Measurements from ENCODE around the gene LRRC37B.
"Not testable (repeated sequence)": the region's sequence is repeated elsewhere in the genome, so short reads cannot be mapped to it uniquely, and the experiment has no call there.

The LRRC37B gene

DNA sequence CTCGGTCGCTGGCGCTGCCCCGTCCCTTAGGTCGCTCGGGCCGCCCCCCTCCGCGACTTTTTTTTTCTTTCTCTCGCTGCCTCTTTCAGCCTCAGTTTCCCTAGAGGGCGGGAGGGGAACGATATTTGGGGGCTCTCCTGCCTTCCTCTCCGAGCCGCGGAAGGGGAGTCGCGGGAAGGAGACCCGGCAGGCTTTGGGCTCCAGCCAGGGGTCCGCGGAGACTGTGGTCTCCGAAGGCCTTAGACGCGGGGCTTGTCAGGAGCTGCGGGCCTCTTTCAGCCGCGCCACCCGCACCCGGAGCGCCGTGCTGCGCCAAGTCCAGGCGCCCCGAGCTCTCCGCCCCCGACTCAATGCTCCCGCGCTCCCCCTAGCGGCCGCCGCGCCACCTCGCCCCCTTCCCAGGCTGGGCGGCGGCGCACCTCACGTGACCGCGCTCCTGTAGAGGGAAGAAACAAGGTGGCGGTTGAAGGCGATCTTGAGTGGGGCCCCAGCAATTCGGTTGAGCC, at the start of gene LRRC37B:
Gene LRRC37B, plus strand, starts transcription at position 427 of the 506 bp plus-strand sequence. CDS start 14,010 bp downstream, outside the sequence.
- DNase-seq, result peak; percentile 69

DNA sequence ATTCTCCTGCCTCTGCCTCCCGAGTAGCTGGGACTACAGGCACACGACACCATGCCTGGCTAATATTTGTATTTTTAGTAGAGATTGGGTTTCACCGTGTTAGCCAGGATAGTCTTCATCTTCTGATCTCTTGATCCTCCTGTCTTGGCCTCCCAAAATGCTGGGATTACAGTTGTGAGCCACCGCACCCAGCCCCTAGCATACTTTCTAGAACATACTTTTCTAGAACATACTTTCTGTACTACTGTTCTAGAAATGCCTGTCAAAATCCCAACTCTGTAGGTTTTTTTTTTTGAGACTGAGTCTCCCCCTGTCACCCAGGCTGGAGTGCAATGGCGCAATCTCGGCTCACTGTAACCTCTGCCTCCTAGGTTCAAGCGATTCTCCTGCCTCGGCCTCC, 43.1 kb upstream of the LRRC37B start:
- not testable (repeated sequence) for DNase-seq

DNA sequence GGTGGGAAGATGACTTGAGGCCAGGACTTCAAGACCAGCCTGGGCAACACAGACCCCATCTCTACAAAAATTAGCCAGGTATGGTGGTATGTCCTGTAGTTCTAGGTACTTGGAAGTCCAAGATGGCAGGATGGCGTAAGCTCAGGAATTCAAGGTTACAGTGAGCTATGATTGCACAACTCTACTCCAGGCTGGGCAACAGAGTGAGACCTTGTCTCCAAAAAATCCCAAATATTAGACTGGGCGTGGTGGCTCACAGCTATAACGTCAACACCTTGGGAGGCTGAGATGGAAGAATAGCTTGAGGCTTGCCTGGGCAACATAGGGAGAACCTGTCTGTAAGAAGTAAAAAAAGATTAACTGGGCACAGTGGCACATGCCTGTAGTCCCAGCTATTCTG, 39.5 kb upstream of the LRRC37B start:
- no peak for DNase-seq

DNA sequence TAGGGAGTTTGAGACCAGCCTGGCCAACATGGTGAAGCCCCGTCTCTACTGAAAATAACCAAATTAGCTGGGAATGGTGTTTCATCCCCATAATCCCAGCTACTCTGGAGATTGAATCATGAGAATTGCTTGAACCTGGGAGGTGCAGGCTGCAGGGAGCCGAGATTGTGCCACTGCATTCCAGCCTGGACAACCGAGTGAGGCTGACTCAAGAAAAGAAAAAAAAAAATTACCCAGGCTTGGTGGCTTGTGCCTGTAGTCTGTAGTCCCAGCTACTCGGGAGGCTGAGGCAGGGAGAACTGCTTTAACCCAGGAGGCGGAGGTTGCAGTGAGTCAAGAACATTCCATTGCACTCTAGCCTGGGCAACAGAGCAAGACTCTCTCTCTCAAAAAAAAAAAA, 36.8 kb upstream of the LRRC37B start:
- DNase-seq, result not testable (repeated sequence)

DNA sequence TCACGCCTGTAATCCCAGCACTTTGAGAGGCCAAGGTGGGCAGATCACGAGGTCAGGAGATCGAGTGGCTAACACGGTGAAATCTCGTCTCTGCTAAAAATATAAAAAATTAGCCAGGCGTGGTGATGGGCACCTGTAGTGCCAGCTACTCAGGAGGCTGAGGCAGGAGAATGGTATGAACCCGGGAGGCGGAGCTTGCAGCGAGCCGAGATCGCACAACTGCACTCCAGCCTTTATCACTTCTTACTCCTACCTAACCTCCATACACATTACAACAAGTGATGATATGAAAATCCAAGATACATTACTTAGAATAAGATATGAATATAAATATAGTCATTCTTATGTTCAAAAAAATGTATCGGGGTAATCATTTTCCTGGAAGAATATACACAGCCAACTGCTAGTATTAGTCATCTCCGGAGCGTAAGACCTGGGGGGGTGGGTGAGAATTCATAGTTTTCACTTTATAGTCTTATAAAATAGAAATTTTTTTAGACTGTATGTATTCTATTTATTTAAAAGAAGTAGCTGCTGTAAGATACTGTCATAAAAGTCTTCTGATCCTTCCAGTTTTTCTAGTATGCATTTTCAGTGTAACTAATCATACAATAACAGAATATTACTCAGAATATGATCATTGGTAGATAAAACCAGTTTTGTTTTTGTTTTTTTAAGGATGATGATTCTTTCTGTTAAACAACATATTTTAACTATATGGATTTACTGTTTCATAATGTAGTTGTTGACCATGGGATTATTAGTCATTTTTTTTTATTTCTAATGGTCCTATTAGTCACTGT, 32.7 kb upstream of the LRRC37B start:
- not testable (repeated sequence) for DNase-seq

DNA sequence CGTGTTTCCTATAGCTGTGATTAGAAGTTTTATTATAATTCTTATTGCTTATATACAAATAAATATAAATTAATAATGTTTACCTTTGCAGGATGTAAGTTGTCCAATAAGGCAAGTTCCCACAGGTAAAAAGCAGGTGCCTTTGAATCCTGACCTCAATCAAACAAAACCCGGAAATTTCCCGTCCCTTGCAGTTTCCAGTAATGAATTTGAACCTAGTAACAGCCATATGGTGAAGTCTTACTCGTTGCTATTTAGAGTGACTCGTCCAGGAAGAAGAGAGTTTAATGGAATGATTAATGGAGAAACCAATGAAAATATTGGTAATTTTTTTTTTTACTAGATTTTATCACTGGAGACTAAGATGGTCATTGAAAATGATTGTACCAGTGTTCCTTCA, 31.8 kb upstream of the LRRC37B start:
- not testable (repeated sequence) for DNase-seq

DNA sequence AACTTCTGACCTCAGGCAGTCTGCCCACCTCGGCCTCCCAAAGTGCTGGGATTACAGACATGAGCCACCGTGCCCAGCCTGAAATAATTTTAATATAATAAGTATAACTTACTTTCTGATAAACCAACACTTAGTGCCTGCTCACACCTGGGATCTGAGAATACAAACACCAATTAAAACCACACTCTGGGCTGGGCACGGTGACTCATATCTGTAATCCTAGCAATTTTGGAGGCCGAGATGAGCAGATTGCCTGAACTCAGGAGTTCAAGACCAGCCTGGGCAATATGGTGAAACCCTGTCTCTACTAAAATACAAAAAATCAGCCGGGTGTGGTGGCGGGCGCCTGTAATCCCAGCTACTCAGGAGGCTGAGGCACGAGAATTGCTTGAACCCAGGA, 15.4 kb upstream of the LRRC37B start:
- DNase-seq, result not testable (repeated sequence)

DNA sequence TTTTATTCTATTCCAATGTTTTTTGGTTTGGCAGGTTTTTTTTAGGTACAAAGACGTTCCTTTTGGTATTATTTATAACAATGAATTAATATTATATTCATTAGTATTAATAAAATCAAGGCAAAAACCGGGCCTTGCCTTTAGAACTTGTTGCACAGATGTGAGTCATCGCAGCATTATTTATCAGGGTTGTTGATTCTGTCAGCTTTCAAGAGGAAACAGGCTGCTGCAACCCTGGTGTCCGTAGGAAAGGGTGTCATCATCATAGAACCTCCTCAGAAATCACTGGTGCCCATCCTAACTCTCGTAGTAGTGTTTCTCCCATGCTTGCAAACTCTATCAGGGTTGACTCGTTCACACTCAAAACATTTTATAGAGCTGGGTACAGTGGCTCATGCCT, 10.2 kb upstream of the LRRC37B start:
- DNase-seq, result no peak

DNA sequence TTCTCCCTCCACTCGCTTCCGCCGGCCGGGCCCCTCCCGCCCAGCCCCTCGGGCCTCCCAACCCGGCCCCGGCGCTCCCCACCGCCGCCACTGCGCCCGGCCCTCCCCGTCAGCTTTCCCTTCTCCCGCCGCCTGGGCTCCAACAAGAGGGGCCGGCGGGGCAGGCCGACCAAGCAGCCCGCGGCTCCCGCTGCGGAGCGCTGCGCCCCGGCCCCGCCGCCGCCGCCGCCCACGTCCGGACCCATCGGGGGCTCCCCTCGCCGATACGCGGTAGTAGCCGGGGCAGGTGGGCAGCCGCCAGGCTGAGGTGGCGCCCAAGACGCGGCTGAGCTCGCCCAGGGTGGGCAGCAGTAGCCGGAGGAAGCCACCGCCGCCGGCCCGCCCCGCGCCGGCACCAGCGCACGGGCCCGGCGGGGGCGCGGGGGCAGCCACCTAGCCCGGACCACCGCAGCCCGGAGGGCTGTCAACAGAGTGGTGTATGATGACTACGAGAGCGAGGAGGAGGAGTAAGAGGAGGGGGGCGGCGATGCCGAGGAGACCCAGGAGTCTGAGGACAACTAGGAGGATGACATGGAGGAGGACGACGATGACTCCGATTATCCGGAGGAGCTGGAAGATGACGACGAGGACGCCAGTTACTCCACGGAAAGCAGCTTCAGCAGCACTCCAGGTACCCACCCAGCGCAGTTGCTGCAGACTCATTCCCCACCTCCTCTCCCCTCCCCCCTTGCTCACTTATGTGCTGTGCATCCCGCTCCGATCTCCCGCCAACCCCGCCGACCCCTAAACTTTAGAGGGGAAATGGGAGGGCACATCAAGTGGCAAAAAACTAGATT, 498 bp downstream of the LRRC37B start:
- peak; percentile 9 for DNase-seq

DNA sequence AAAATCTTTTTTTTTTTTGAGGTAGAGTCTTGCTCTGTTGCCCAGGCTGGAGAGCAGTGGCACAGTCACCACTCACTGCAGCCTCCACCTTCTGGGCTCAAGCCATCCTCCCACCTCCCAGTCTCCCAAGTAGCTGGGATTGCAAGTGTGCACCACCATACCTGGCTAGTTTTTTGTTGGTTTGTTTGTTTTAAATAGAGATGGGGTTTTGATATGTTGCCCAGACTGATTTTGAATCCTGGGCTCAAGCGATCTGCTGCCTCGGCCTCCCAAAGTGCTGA, 2.0 kb downstream of the LRRC37B start:
- no peak for DNase-seq

DNA sequence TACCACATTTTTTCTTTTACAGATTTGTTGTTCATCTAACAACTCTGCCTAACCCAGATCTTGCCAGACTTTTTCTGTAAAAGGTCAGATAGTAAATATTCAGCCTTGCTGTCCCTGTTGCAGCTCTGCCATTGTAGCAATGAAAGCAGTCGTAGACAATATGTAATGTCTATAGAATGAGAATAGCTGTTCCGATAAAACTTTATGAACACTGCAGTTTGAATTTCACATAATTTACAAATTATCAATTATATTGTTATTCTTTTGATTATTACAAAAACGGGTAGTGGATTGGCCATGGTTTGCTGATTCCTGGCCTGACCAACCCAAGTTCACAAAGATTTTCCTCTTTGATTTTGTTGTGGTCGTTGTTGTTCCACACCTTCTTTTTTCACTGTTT, 2.9 kb downstream of the LRRC37B start:
- DNase-seq, result no peak

DNA sequence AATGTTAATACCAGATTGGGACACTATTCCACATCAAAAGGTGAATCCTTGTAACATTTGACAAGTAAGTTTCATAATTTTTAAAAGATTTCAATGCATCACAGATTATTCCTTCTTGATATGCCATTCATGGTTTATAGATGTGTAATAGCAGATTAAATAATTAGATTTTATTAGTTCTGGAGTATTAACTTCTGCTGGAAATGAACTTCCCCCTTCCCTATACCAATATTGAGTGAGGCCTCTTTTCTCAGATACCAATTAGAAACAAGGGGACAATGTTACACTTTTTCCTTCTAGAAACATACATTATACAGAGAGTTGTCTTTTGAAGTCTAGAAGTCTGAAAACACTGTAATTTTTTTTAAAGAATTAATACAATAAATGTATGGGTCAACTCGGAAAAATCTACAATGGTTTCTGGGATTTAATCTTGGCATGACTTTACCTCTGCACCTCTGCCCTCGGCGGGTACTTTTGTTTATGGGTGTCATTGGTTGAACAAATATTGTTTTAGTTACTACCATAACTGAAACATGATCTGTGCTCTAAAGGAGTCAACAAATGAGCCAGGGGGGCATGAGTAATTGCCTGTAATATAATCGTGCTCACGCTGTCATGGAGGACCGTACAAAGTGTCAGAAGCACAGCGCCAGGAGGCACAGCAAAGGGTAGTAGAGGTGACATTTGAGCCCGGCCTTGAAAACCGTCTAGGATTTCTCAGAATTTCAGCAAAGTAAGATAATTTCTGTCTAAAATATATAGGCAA, 8.2 kb downstream of the LRRC37B start:
- no peak for DNase-seq

DNA sequence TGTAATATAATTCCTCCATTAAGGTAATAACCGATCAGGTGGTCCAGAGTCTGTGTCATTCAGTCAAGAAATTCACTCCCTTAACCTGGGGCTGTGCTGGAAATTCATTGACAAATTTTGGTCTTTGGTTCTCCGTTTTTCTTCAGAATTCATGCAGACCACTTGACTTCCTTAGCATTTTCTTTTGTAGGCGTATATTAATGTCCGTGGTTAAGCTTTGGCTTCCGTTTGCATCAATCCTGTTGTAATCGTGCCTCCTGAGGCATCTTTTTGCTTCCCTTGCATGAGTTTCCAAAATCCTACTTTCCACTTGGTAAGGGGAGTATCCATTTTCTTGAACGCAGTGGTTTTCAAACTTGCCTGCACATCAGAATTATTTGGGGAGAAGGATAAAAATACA, 9.0 kb downstream of the LRRC37B start:
- no peak for DNase-seq

DNA sequence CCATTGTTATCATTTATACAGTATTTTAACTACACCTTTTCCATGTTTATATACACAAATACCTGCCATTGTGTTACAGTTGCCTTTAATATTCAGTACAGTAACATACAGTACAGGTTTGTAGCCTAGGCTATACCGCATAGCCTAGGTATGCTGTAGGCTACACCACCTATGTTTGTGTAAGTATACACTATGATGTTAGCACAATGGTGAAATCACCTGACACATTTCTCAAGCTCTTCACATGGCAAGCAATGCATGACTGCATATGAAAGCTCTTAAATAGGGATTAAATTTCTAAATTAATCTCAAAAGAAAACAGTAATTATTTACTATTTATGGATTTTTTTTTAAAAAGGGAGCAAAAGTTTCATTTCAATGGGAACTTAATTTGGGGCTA, 12.0 kb downstream of the LRRC37B start:
- no peak for DNase-seq

DNA sequence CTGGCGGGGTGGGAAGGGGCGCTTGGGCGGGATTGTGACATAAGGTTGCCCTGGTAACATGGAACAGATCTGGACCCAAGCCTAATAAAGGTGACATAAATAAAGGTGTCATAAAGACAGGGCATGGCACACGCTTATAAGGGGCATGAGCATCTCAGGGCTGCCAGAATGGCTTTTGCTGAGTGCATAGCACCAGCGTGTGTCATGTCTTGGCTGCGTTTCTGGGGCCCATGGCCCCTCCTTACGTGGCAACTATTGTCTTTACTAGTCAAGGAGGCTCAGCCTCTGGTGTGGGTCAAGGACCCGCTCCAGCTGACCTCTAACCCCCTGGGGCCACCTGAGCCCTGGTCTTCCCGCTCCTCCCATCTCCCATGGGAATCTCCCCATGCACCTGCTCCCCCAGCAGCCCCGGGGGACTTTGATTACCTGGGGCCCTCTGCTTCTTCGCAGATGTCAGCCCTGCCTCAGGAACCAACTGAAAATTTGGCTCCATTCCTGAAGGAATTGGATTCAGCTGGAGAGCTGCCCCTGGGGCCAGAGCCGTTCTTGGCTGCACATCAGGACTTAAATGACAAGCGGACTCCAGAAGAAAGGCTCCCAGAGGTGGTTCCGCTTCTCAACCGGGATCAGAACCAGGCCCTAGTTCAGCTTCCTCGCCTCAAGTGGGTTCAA, 13.9 kb downstream of the LRRC37B start:
- DNase-seq, result no peak

DNA sequence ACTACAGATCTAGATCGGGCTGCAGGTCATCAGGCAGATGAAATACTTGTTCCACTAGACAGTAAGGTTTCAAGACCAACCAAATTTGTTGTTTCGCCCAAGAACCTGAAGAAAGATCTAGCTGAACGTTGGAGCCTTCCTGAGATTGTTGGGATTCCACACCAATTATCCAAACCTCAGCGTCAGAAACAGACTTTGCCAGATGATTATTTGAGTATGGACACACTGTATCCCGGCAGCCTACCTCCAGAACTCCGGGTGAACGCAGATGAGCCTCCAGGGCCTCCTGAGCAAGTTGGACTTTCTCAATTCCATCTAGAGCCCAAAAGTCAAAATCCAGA, 14.4 kb downstream of the LRRC37B start:
- DNase-seq, result no peak

DNA sequence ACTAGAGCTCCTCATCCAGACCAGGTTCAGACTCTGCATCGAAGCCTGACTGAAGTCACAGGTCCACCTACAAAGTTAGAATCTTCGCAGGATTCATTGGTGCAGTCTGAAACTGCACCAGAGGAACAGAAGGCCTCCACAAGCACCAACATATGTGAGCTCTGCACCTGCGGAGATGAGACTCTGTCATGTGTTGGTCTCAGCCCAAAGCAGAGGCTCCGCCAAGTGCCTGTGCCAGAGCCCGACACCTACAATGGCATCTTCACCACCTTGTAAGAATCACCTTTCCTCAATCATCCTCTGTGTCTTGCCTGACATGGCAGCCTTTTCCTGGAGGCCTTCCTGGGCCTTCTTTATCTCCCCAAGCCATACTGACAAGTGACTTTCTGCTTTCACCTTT, 15.4 kb downstream of the LRRC37B start:
- not testable (repeated sequence) for DNase-seq

DNA sequence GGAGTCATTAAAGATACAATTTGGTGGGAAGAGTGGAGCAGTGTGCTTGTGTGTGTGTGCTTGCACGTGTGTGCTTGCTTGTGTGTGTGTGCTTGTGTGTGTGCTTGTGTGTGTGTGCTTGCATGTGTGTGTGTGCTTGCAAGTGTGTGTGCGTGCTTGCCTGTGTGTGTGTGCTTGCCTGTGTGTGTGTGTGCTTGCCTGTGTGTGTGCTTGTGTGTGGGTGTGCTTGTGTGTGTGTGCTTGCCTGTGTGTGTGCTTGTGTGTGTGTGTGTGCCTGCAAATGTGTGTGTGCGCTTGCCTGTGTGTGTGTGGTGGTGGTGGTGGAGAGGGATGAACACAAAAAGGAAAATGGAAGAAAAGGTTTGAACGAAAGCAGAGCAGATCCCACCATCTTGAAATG, 20.1 kb downstream of the LRRC37B start:
- DNase-seq, result not testable (repeated sequence)

DNA sequence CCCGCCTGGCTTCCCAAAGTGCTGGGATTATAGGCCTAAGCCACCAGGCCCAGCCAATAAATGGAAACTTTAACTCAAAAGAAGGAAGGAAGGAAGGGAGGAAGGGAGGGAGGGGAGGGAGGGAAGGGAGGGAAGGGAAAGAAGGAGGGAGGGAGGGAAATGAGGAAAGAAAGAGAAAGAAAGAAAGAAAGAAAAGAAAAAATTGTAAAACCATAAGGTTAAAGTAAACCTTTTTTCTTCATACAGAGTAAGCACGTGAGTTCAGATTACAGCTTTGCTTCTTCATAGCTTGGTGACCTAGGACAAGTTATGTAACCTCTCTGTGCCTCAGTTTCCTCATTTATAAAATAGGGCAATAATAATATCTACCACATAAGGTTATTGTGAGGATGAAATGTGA, 26.0 kb downstream of the LRRC37B start:
- no peak for DNase-seq

DNA sequence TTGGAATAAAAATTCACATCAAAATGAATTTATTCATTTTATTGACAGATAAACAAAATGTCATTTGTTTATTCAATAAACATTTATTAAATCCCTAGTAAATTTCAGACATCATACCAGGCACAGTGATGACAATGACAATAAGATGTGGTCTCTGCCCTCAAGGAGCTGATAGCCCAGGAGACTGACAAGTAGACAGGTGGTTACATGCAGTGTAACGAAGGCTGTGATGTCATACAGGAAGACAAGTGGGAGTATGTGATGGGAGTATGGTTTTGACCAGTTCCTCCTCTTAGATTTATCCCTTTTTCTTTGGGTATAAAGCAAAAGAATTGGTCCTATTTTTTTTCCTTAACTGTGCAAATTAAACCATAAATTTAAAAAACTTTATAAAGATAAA, 26.6 kb downstream of the LRRC37B start:
- DNase-seq, result not testable (repeated sequence)

DNA sequence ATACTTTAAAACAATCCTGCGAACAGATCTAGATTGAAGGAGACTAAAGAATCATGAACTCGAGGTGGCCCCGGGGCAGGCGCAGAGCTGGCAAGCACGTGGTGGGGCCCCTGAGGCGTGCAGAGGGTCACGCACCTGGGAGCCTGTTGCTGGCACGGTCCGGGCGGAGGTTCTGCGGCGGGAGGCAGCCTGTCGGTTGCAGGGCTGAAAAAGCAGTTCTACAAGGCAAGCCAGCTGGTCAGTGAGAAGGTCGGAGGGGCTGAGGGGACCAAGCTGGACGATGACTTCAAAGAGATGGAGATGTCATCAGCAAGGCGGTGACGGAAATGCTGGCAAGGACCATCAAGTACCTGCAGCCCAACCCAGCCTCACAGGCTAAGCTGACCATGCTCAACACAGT, 33.1 kb downstream of the LRRC37B start:
- not testable (repeated sequence) for DNase-seq

DNA sequence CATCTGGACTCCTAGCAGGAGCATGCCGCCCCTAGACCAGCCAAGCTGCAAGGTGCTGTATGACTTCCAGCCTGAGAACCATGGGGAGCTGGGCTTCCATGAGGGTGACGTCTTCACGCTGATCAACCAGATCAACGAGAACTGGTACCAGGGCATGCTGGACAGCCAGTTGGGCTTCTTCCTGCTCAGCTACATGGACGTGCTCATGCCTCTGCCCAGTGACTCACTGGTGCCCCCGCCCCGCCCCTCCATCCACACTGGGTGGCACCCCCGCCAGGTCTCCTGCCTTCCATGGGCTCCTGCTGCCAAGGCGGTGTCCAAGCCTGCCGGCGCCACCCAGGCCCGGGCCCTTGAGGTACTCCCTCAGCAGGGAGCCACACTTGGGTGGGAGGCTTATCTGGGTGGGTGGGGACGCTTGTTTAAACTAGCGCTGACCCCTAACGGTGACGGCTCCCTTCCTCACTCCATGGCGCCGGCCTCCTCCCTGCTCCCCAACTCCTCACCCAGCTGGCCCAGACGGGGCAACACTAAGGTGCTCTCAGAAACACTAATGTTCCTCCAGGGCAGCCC, 34.2 kb downstream of the LRRC37B start:
- DNase-seq, result not testable (repeated sequence)
